Measurements from ENCODE around the gene CPEB3. TPM values are rescaled to one million over a fixed set of nuclear protein-coding genes. Genes with fewer than 3 reads are reported as not detected.
A peak's percentile ranks its signal among the peaks of the same experiment; 100 is the strongest.

The CPEB3 gene
- total and polyA plus RNA-seq, 2 experiments from 2014 or later, result 5.0 to 8.3 TPM

GRCh38 chr10:92284112-92284704, 6.7 kb downstream of the CPEB3 start:
- H3K36me3 ChIP-seq, result no peaks in the 10 kb centered on the region
- no peaks in the 10 kb centered on the region for H3K4me1 ChIP-seq (ENCODE audit: low read depth)
- TF ChIP-seq CTCF (IDR thresholded peaks at IDR 0.05; ENCODE audit: low read depth, low read length), result no peak
- H3K4me3 ChIP-seq, result no peak overlapping the region
- no peaks in the 10 kb centered on the region for H3K27me3 ChIP-seq
- H3K27ac ChIP-seq, result no peak overlapping the region
- peak in 1 of 2 donors; percentile 71 for DNase-seq (ENCODE audit: low read depth in 1 of 2, low spot score in 1 of 2)
- H3K9me3 ChIP-seq (ENCODE audit: low read depth), result no peaks in the 10 kb centered on the region

GRCh38 chr10:92278996-92279696, 11.7 kb downstream of the CPEB3 start:
- Histone ChIP-seq H3K9me3 (ENCODE audit: low read depth) (no peaks in the 10 kb centered on the region), H3K36me3 (no peaks in the 10 kb centered on the region), H3K4me1 (ENCODE audit: low read depth) (no peaks in the 10 kb centered on the region), H3K27me3 (no peaks in the 10 kb centered on the region), H3K27ac (no peak overlapping the region), H3K4me3 (no peak overlapping the region)
- no peak for TF ChIP-seq CTCF (IDR thresholded peaks at IDR 0.05; ENCODE audit: low read depth, low read length)
- peak in 1 of 2 donors; percentile 6 for DNase-seq (ENCODE audit: low read depth in 1 of 2, low spot score in 1 of 2)

- Histone ChIP-seq H3K27ac (no peak overlapping the region), H3K4me1 (ENCODE audit: low read depth) (no peaks in the 10 kb centered on the region), H3K27me3 (no peaks in the 10 kb centered on the region), H3K36me3 (no peaks in the 10 kb centered on the region), H3K4me3 (no peak overlapping the region), H3K9me3 (ENCODE audit: low read depth) (no peaks in the 10 kb centered on the region)
- no peak for TF ChIP-seq CTCF (IDR thresholded peaks at IDR 0.05; ENCODE audit: low read depth, low read length)
- DNase-seq (ENCODE audit: low read depth in 1 of 2, low spot score in 1 of 2), result no peak
Measured at GRCh38 chr10:92274071-92274470, 16.8 kb downstream of the CPEB3 start.

- no peak for TF ChIP-seq CTCF (IDR thresholded peaks at IDR 0.05; ENCODE audit: low read depth, low read length)
- DNase-seq (ENCODE audit: low read depth in 1 of 2, low spot score in 1 of 2), result no peak
- no peak overlapping the region for H3K27ac ChIP-seq
- peaks cover 6% of the 10 kb centered on the region for H3K4me1 ChIP-seq (ENCODE audit: low read depth)
- no peaks in the 10 kb centered on the region for H3K27me3 ChIP-seq
- no peak overlapping the region for H3K4me3 ChIP-seq
- no peaks in the 10 kb centered on the region for H3K36me3 ChIP-seq
- H3K9me3 ChIP-seq (ENCODE audit: low read depth), result no peaks in the 10 kb centered on the region
Measured at GRCh38 chr10:92268748-92269147, 22.1 kb downstream of the CPEB3 start.

GRCh38 chr10:92267343-92267742, 23.5 kb downstream of the CPEB3 start:
- DNase-seq (ENCODE audit: low read depth in 1 of 2, low spot score in 1 of 2), result peak in 1 of 2 donors; percentile 22
- no peak for TF ChIP-seq CTCF (IDR thresholded peaks at IDR 0.05; ENCODE audit: low read depth, low read length)
- Histone ChIP-seq H3K27ac (peak overlapping the region; percentile 45), H3K4me3 (no peak overlapping the region), H3K36me3 (no peaks in the 10 kb centered on the region), H3K4me1 (ENCODE audit: low read depth) (peaks cover 6% of the 10 kb centered on the region), H3K9me3 (ENCODE audit: low read depth) (no peaks in the 10 kb centered on the region), H3K27me3 (no peaks in the 10 kb centered on the region)
